SK-N-SH (cell line): ENCODE data around the gene GLB1L3. TPM values are rescaled to one million over a fixed set of nuclear protein-coding genes. Genes with fewer than 3 reads are reported as not detected.

Experiments
- CTCF ChIA-PET: fragments of 300-600, 350-600 bp; formaldehyde crosslinking; extraction: SDS; loops from one replicate; lab custom pipeline; 2021; lab: Yijun Ruan, JAX
- POLR2A ChIA-PET: fragments of 350-600 bp; sonication (Branson Sonifier 250); formaldehyde crosslinking; extraction: SDS; loops from one replicate; lab custom pipeline; 2020; ENCODE audit warnings: antibody characterized with exemption, inconsistent platforms; lab: Yijun Ruan, JAX
- DNase-seq: peaks from one replicate; pipeline ENCODE4 v3.0.0; 2012
- H2AFZ ChIP-seq: fragments of 200-600 bp; sonication (generic); 2 replicates; pipeline ENCODE4 v1.8.1; 2016; ENCODE audit warnings: antibody characterized with exemption, mild to moderate bottlenecking, low read depth
- H3F3A ChIP-seq: fragments of 200-600 bp; sonication (generic); replicated peaks from 2 replicates; pipeline ENCODE3; 2016; ENCODE audit warnings: antibody characterized with exemption, mild to moderate bottlenecking; ENCODE audit not compliant: insufficient read depth
- H3K27ac ChIP-seq, 2 experiments: fragments of 200-500 bp in 1 of 2; fragments of 200-600 bp in 1 of 2; sonication (Bioruptor generic) in 1 of 2; sonication (generic), shearing (Covaris generic) in 1 of 2; 2 replicates each; pipeline versions ENCODE4 v1.5.1 to v1.6.1; 2014 to 2016; ENCODE audit warnings: low read depth in 2 of 2, inconsistent platforms in 1 of 2, low read length in 1 of 2, mild to moderate bottlenecking in 1 of 2, mixed read lengths in 1 of 2
- H3K27me3 ChIP-seq: fragments of 200-600 bp; sonication (generic), shearing (Covaris generic); 2 replicates; pipeline ENCODE4 v1.6.1; 2016; ENCODE audit warnings: mixed run types; ENCODE audit not compliant: insufficient read depth
- H3K36me3 ChIP-seq, 2 experiments: fragments of 200-500 bp in 1 of 2; fragments of 200-600 bp in 1 of 2; sonication (Bioruptor generic) in 1 of 2; sonication (generic) in 1 of 2; replicated peaks in 1 of 2; 2 replicates each; pipeline versions ENCODE3 to v1.5.1; 2014 to 2016; ENCODE audit warnings: low read length in 1 of 2, mild to moderate bottlenecking in 1 of 2; ENCODE audit not compliant: insufficient read depth in 2 of 2, control insufficient read depth in 1 of 2
- H3K4me1 ChIP-seq, 2 experiments: fragments of 200-500 bp in 1 of 2; fragments of 200-600 bp in 1 of 2; sonication (Bioruptor generic) in 1 of 2; sonication (generic), shearing (Covaris generic) in 1 of 2; 2 replicates each; pipeline versions ENCODE4 v1.5.1 to v1.6.1; 2014 to 2016; ENCODE audit warnings: low read depth in 1 of 2, low read length in 1 of 2, mixed run types in 1 of 2; ENCODE audit not compliant: insufficient read depth in 2 of 2, control insufficient read depth in 1 of 2
- H3K4me2 ChIP-seq: fragments of 200-600 bp; sonication (generic), shearing (Covaris generic); 2 replicates; pipeline ENCODE4 v1.6.1; 2017; ENCODE audit warnings: mixed run types
- H3K4me3 ChIP-seq, 2 experiments: fragments of 200-500 bp in 1 of 2; fragments of 200-600 bp in 1 of 2; sonication (Bioruptor generic) in 1 of 2; sonication (generic), shearing (Covaris generic) in 1 of 2; 2 replicates each; pipeline versions ENCODE4 v1.5.1 to v1.8.1; 2014 to 2016; ENCODE audit warnings: low read depth in 2 of 2, inconsistent platforms in 1 of 2, low read length in 1 of 2, mild to moderate bottlenecking in 1 of 2, mixed read lengths in 1 of 2, moderate library complexity in 1 of 2
- H3K79me2 ChIP-seq: fragments of 200-600 bp; sonication (generic); 2 replicates; pipeline ENCODE4 v1.8.1; 2017; ENCODE audit warnings: mild to moderate bottlenecking; ENCODE audit not compliant: insufficient read depth
- H3K9ac ChIP-seq: fragments of 200-600 bp; sonication (generic); 2 replicates; pipeline ENCODE4 v1.6.1; 2017; ENCODE audit warnings: mixed run types
- H3K9me2 ChIP-seq: fragments of 200-600 bp; sonication (generic); 2 replicates; pipeline ENCODE4 v1.6.1; 2017; ENCODE audit warnings: mixed run types
- H3K9me3 ChIP-seq: fragments of 200-600 bp; sonication (generic); 2 replicates; pipeline ENCODE4 v1.6.1; 2017; ENCODE audit warnings: mixed run types, mild to moderate bottlenecking, moderate library complexity
- H4K20me1 ChIP-seq: fragments of 200-600 bp; sonication (generic); 2 replicates; pipeline ENCODE4 v1.6.1; 2017; ENCODE audit warnings: mild to moderate bottlenecking, mixed run types; ENCODE audit not compliant: insufficient read depth
- CTCF ChIP-seq: fragments of 200-600 bp; sonication (generic); IDR thresholded peaks from 2 replicates; pipeline ENCODE4 v1.6.1; 2017; ENCODE audit warnings: antibody characterized with exemption, mild to moderate bottlenecking, moderate library complexity
- EP300 ChIP-seq, 2 experiments: IDR thresholded peaks; 2 replicates each; pipeline versions ENCODE4 v1.4.0 to v1.6.1; 2012; ENCODE audit warnings: borderline replicate concordance in 1 of 2, low read depth in 1 of 2, low read length in 1 of 2
- EZH2phosphoT487 ChIP-seq: fragments of 200-600 bp; sonication (generic); IDR thresholded peaks from 2 replicates; pipeline ENCODE4 v1.6.1; 2017; ENCODE audit warnings: low read depth, mixed run types, mild to moderate bottlenecking, antibody characterized with exemption, moderate library complexity, borderline replicate concordance
- FOSL2 ChIP-seq: IDR thresholded peaks from 2 replicates; pipeline ENCODE4 v1.4.0; 2012; ENCODE audit warnings: low read depth, mild to moderate bottlenecking, moderate library complexity, borderline replicate concordance
- FOXJ3 ChIP-seq: sonication (generic); formaldehyde crosslinking; IDR thresholded peaks from 2 replicates; pipeline ENCODE4 v1.5.1; 2020; ENCODE audit warnings: mild to moderate bottlenecking, missing genetic modification reagents
- GATA2 ChIP-seq: sonication (generic); formaldehyde crosslinking; IDR thresholded peaks from 2 replicates; pipeline ENCODE4 v1.5.0; 2020; ENCODE audit warnings: mild to moderate bottlenecking, missing genetic modification reagents
- JUND ChIP-seq: IDR thresholded peaks from 2 replicates; pipeline ENCODE4 v1.4.0; 2012
- MXI1 ChIP-seq: IDR thresholded peaks from 2 replicates; pipeline ENCODE4 v1.6.1; 2012; ENCODE audit warnings: mild to moderate bottlenecking, low read depth, low read length, improper control_type of control experiment
- PBX3 ChIP-seq: IDR thresholded peaks from 2 replicates; pipeline ENCODE4; 2012
- RAD21 ChIP-seq: IDR thresholded peaks from 2 replicates; pipeline ENCODE4 v1.6.1; 2012; ENCODE audit warnings: mild to moderate bottlenecking, low read length
- RFX5 ChIP-seq: IDR thresholded peaks from 2 replicates; pipeline ENCODE4 v1.6.1; 2012; ENCODE audit warnings: mild to moderate bottlenecking, improper control_type of control experiment, low read length
- SIN3A ChIP-seq: IDR thresholded peaks from 2 replicates; pipeline ENCODE4 v1.6.1; 2012; ENCODE audit warnings: low read depth, mild to moderate bottlenecking, low read length, moderate library complexity, borderline replicate concordance
- SMC3 ChIP-seq: IDR thresholded peaks from 2 replicates; pipeline ENCODE4 v1.6.1; 2012; ENCODE audit warnings: low read depth, low read length, improper control_type of control experiment
- TAF1 ChIP-seq: IDR thresholded peaks from 2 replicates; pipeline ENCODE4 v1.6.1; 2012; ENCODE audit warnings: low read depth, mild to moderate bottlenecking, low read length, moderate library complexity, borderline replicate concordance
- TEAD4 ChIP-seq: IDR thresholded peaks from 2 replicates; pipeline ENCODE4 v1.4.0; 2012; ENCODE audit warnings: mild to moderate bottlenecking, borderline replicate concordance; ENCODE audit not compliant: insufficient read depth
- USF1 ChIP-seq: IDR thresholded peaks from 2 replicates; pipeline ENCODE4 v1.4.0; 2012; ENCODE audit warnings: low read depth, borderline replicate concordance
- ZBTB33 ChIP-seq: IDR thresholded peaks from 2 replicates; pipeline ENCODE4 v1.4.0; 2012; ENCODE audit warnings: low read depth, borderline replicate concordance
- WGBS: methylation state at CpG from one replicate; pipeline ENCODE4 v1.1.6; 2017; ENCODE audit warnings: low lambda C conversion rate; 5-methylcytosine and 5-hydroxymethylcytosine counted together
- polyA plus RNA-seq, 3 experiments: library from polyadenylated mRNA; depleted of rRNA; stranded (reverse); fragments of >200 nt; gene quantifications; 2 replicates each; pipeline ENCODE4 v1.2.3, GENCODE V29; 2012
- TF ChIP-seq, protein P1 (sequence below): IDR thresholded peaks from 2 replicates; pipeline ENCODE4 v1.6.1; 2012; ENCODE audit warnings: mild to moderate bottlenecking, low read depth, low read length, moderate library complexity
- TF ChIP-seq, protein P2 (sequence below): IDR thresholded peaks from 2 replicates; pipeline ENCODE4 v1.4.0; 2012; ENCODE audit warnings: low read depth
- TF ChIP-seq, protein P3 (sequence below): fragments of 150-350 bp; IDR thresholded peaks from 2 replicates; pipeline ENCODE4 v1.6.1; 2016; ENCODE audit warnings: mild to moderate bottlenecking, low read depth, low read length

Gene GLB1L3
- polyA plus RNA-seq, 1 of the 3 experiments (the other 2 are of a cell fraction): not detected

GRCh38 chr11:134358856-134359490 is 82.8 kb downstream of the GLB1L3 start:
- Histone ChIP-seq H3K27ac (no peak overlapping the region), H3K79me2 (no peaks in the 10 kb centered on the region), H2AFZ (no peak overlapping the region), H4K20me1 (no peaks in the 10 kb centered on the region), H3K4me2 (no peak overlapping the region), H3K9me2 (no peaks in the 10 kb centered on the region), H3K4me3 (no peak overlapping the region), H3K9ac (no peak overlapping the region), H3F3A (no peaks in the 10 kb centered on the region), H3K4me1 (no peaks in the 10 kb centered on the region; a peak in 1 of 4 replicates), H3K36me3 (no peaks in the 10 kb centered on the region), H3K27me3 (no peaks in the 10 kb centered on the region), H3K9me3 (no peaks in the 10 kb centered on the region)
- WGBS: 69% methylated on average over 11 of the region's 18 CpGs
- POLR2A ChIA-PET: no interaction called here
- CTCF ChIA-PET: interaction anchor here (0.9 to 1.7 kb wide), 18 partner anchors 10 to 715 kb away, joined by 3 to 13 read pairs (median 4); no protein-coding TSS in a partner anchor
- no peak for TF ChIP-seq TAF1
- TF ChIP-seq, protein P1, sequence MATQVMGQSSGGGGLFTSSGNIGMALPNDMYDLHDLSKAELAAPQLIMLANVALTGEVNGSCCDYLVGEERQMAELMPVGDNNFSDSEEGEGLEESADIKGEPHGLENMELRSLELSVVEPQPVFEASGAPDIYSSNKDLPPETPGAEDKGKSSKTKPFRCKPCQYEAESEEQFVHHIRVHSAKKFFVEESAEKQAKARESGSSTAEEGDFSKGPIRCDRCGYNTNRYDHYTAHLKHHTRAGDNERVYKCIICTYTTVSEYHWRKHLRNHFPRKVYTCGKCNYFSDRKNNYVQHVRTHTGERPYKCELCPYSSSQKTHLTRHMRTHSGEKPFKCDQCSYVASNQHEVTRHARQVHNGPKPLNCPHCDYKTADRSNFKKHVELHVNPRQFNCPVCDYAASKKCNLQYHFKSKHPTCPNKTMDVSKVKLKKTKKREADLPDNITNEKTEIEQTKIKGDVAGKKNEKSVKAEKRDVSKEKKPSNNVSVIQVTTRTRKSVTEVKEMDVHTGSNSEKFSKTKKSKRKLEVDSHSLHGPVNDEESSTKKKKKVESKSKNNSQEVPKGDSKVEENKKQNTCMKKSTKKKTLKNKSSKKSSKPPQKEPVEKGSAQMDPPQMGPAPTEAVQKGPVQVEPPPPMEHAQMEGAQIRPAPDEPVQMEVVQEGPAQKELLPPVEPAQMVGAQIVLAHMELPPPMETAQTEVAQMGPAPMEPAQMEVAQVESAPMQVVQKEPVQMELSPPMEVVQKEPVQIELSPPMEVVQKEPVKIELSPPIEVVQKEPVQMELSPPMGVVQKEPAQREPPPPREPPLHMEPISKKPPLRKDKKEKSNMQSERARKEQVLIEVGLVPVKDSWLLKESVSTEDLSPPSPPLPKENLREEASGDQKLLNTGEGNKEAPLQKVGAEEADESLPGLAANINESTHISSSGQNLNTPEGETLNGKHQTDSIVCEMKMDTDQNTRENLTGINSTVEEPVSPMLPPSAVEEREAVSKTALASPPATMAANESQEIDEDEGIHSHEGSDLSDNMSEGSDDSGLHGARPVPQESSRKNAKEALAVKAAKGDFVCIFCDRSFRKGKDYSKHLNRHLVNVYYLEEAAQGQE: no peak
- TF ChIP-seq, protein P2, sequence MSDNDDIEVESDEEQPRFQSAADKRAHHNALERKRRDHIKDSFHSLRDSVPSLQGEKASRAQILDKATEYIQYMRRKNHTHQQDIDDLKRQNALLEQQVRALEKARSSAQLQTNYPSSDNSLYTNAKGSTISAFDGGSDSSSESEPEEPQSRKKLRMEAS: no peak
- TF ChIP-seq, protein P3, sequence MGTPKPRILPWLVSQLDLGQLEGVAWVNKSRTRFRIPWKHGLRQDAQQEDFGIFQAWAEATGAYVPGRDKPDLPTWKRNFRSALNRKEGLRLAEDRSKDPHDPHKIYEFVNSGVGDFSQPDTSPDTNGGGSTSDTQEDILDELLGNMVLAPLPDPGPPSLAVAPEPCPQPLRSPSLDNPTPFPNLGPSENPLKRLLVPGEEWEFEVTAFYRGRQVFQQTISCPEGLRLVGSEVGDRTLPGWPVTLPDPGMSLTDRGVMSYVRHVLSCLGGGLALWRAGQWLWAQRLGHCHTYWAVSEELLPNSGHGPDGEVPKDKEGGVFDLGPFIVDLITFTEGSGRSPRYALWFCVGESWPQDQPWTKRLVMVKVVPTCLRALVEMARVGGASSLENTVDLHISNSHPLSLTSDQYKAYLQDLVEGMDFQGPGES: no peak
- no peak for TF ChIP-seq RAD21
- TF ChIP-seq RFX5: no peak
- TF ChIP-seq EP300 (IDR thresholded peaks at IDR 0.05; ENCODE audit: borderline replicate concordance in 1 of 2, low read depth in 1 of 2, low read length in 1 of 2): no peak
- no peak for TF ChIP-seq SMC3
- TF ChIP-seq USF1: no peak
- no peak for TF ChIP-seq CTCF
- TF ChIP-seq SIN3A: no peak
- TF ChIP-seq ZBTB33: no peak
- no peak for TF ChIP-seq PBX3
- no peak for TF ChIP-seq FOXJ3 (CRISPR knock-in tag)
- TF ChIP-seq TEAD4: no peak
- no peak for TF ChIP-seq FOSL2
- TF ChIP-seq MXI1: no peak
- no peak for TF ChIP-seq EZH2phosphoT487
- no peak for TF ChIP-seq GATA2 (CRISPR knock-in tag)
- TF ChIP-seq JUND: no peak
- no peak for DNase-seq
